ENCODE measurements around the gene S100PBP.
"Not testable (repeated sequence)": the region's sequence is repeated elsewhere in the genome, so short reads cannot be mapped to it uniquely, and the experiment has no call there.

S100PBP gene

GRCh38 chr1:32900371-32900955 is 83.0 kb downstream of the S100PBP start:
- no peak for DNase-seq (ENCODE audit: low read depth in 3 of 3)

GRCh38 chr1:32900956-32901822 is 83.7 kb downstream of the S100PBP start, which contains the start of gene TMEM54:
Gene TMEM54 (minus strand): TSS chr1:32901389. CDS start chr1:32901238, 151 bp downstream.
- DNase-seq (ENCODE audit: low read depth in 3 of 3), result no peak

GRCh38 chr1:32901823-32902534 is 84.5 kb downstream of the S100PBP start:
- DNase-seq (ENCODE audit: low read depth in 3 of 3), result no peak

GRCh38 chr1:32902535-32902920 is 85.1 kb downstream of the S100PBP start:
- DNase-seq (ENCODE audit: low read depth in 3 of 3), result no peak

- DNase-seq (ENCODE audit: low read depth in 3 of 3), result no peak
Measured at GRCh38 chr1:32903991-32904785, 86.7 kb downstream of the S100PBP start.

- DNase-seq (ENCODE audit: low read depth in 3 of 3), result no peak
Measured at GRCh38 chr1:32904797-32905196, 87.3 kb downstream of the S100PBP start.

- not testable (repeated sequence) for DNase-seq (ENCODE audit: low read depth in 3 of 3)
Measured at GRCh38 chr1:32905588-32905987, 88.1 kb downstream of the S100PBP start.

- DNase-seq (ENCODE audit: low read depth in 3 of 3), result no peak
Measured at GRCh38 chr1:32906654-32907053, 89.2 kb downstream of the S100PBP start.

GRCh38 chr1:32907435-32907834 is 90.0 kb downstream of the S100PBP start:
- DNase-seq (ENCODE audit: low read depth in 3 of 3), result no peak
